HepG2 (cell line): ENCODE results near the gene OR2A5. TPM values are rescaled to one million over a fixed set of nuclear protein-coding genes. Genes with fewer than 3 reads are reported as not detected.

Experiments
- ATM ChIP-seq: fragments of 450-650 bp; IDR thresholded peaks from 2 replicates; pipeline ENCODE4 v1.7.1; 2017; ENCODE audit warnings: mild to moderate bottlenecking, borderline replicate concordance
- CENPT ChIP-seq: sonication (generic); formaldehyde crosslinking; IDR thresholded peaks from 2 replicates; pipeline ENCODE4 v1.8.0; 2022; ENCODE audit warnings: low read depth, mild to moderate bottlenecking, moderate library complexity, missing genetic modification reagents
- EP300 ChIP-seq, 3 experiments: sonication (generic) in 1 of 3; formaldehyde crosslinking in 1 of 3; IDR thresholded peaks; 2 replicates each; pipeline versions ENCODE4 v1.5.1 to v1.6.1; 2011 to 2020; ENCODE audit warnings: low read depth in 2 of 3, low read length in 2 of 3, borderline replicate concordance in 1 of 3, improper control_type of control experiment in 1 of 3, mild to moderate bottlenecking in 1 of 3, missing genetic modification reagents in 1 of 3, moderate library complexity in 1 of 3
- ETV5 ChIP-seq: IDR thresholded peaks from 2 replicates; pipeline ENCODE4 v1.6.1; 2018; ENCODE audit warnings: missing biosample characterization, missing genetic modification reagents, inconsistent platforms, borderline replicate concordance
- MAFF ChIP-seq: IDR thresholded peaks from 2 replicates; pipeline ENCODE4 v1.6.1; 2011; ENCODE audit warnings: low read depth, low read length, improper control_type of control experiment
- NFE2L1 ChIP-seq: sonication (generic); formaldehyde crosslinking; IDR thresholded peaks from 2 replicates; pipeline ENCODE4 v1.4.0; 2020; ENCODE audit warnings: missing genetic modification reagents, mild to moderate bottlenecking, borderline replicate concordance
- PAX8 ChIP-seq: sonication (generic); formaldehyde crosslinking; IDR thresholded peaks from 2 replicates; pipeline ENCODE4 v1.8.0; 2022; ENCODE audit warnings: mild to moderate bottlenecking, missing genetic modification reagents, borderline replicate concordance
- PREB ChIP-seq: sonication (generic); formaldehyde crosslinking; IDR thresholded peaks from 2 replicates; pipeline ENCODE4 v1.4.0; 2020; ENCODE audit warnings: missing genetic modification reagents
- SOX13 ChIP-seq, 3 experiments: fragments of 450-650 bp in 1 of 3; sonication (generic) in 1 of 3; formaldehyde crosslinking in 1 of 3; IDR thresholded peaks in 2 of 3; conservative IDR thresholded peaks in 1 of 3; 2 replicates each; pipeline versions ENCODE4 v1.5.0 to v1.6.1; 2016 to 2020; ENCODE audit warnings: antibody characterized with exemption in 1 of 3, mild to moderate bottlenecking in 1 of 3, missing compliant biosample characterization in 1 of 3, missing genetic modification reagents in 1 of 3, moderate library complexity in 1 of 3
- ZNF546 ChIP-seq: sonication (generic); formaldehyde crosslinking; conservative IDR thresholded peaks from 2 replicates; pipeline ENCODE4 v1.8.1; 2023; ENCODE audit warnings: mild to moderate bottlenecking, missing genetic modification reagents
- ZNF703 ChIP-seq: sonication (generic); formaldehyde crosslinking; IDR thresholded peaks from 2 replicates; pipeline ENCODE4 v1.5.1; 2020; ENCODE audit warnings: missing genetic modification reagents, mild to moderate bottlenecking, moderate library complexity, borderline replicate concordance
- polyA plus RNA-seq, 8 experiments: library from polyadenylated mRNA; depleted of rRNA in 3 of 8; stranded (reverse) in 7 of 8; unstranded in 1 of 8; fragments of >200 nt; fragmentation: Illumina TruSeq in 4 of 8; extraction: Trizol in 4 of 8; gene quantifications; 2 replicates each; pipeline versions ENCODE4 v1.2.1 to v1.2.3, GENCODE V29; 2011 to 2016; ENCODE audit warnings: low read depth in 4 of 8, missing spikeins in 1 of 8, mixed read lengths in 1 of 8; ENCODE audit not compliant: insufficient read depth in 1 of 8
- total RNA-seq, 5 experiments: library from RNA; depleted of rRNA; stranded (reverse); fragments of >200 nt; fragmentation: Illumina TruSeq; extraction: Trizol; gene quantifications; 2 replicates each; pipeline ENCODE4 v1.2.3, GENCODE V29; 2016; ENCODE audit warnings: low read depth in 1 of 5
- TF ChIP-seq, protein P1 (sequence below): IDR thresholded peaks from 2 replicates; pipeline ENCODE4 v1.6.1; 2016; ENCODE audit warnings: missing compliant biosample characterization, missing genetic modification reagents, borderline replicate concordance

OR2A5 gene
- total and polyA plus RNA-seq, 2 of the 13 experiments (the other 11 are each of a cell fraction or from before 2014, with no cell fraction given) = not detected

DNA sequence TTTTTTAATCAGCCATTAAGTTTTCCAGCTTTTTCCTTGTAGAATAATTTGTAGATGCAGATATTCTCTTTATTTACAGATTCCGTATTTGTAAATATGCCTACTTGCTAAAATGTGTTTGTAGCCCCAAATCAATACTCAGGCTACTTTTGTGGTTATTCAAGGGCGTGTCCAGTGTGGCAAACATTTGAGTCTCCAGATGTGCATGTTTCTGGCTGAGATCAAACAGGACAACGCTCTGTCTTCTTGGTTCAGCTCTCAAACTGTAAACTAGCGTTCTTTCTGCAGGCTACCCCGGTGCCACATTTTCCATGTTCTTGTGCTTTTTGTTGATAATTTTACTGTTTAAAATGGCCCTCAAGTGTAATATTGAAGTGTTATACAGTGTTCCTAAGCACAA is 16.2 kb upstream of the OR2A5 start (continued):
- TF ChIP-seq EP300 (IDR thresholded peaks at IDR 0.05; ENCODE audit: low read depth in 2 of 2, low read length in 2 of 2) (peak in 1 of 2 experiments; percentile 25; a peak in 1 of 4 replicates), EP300 (CRISPR knock-in tag; IDR thresholded peaks at IDR 0.05; ENCODE audit: borderline replicate concordance) (no peak), ZNF546 (CRISPR knock-in tag) (no peak), MAFF (0 out of 2 replicates have a peak, but pooled peaks have one; percentile 20), SOX13 (IDR thresholded peaks at IDR 0.05) (no peak), SOX13 (CRISPR knock-in tag; conservative IDR thresholded peaks at IDR 0.05 in 1 of 2, IDR thresholded peaks at IDR 0.05 in 1 of 2) (peak in 1 of 2 experiments; percentile 25; a peak in 1 of 4 replicates), ETV5 (CRISPR knock-in tag) (peak; percentile 38; the same call in 1 of the 2 replicates), ZNF703 (CRISPR knock-in tag) (no peak), PAX8 (CRISPR knock-in tag) (no peak), NFE2L1 (CRISPR knock-in tag) (no peak), PREB (no peak), ATM (no peak), CENPT (CRISPR knock-in tag) (no peak)
- TF ChIP-seq, protein P1, sequence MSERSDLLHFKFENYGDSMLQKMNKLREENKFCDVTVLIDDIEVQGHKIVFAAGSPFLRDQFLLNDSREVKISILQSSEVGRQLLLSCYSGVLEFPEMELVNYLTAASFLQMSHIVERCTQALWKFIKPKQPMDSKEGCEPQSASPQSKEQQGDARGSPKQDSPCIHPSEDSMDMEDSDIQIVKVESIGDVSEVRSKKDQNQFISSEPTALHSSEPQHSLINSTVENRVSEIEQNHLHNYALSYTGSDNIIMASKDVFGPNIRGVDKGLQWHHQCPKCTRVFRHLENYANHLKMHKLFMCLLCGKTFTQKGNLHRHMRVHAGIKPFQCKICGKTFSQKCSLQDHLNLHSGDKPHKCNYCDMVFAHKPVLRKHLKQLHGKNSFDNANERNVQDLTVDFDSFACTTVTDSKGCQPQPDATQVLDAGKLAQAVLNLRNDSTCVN (CRISPR knock-in tag) = no peak
